CD4-positive, alpha-beta memory T cell (primary cell): Measurements from ENCODE around the gene CROCC2. TPM values are rescaled to one million over a fixed set of nuclear protein-coding genes. Genes with fewer than 3 reads are reported as not detected.

Experiments used
- CTCF ChIA-PET: fragments of 350-600 bp; sonication (Branson Sonifier 250); formaldehyde crosslinking; loops from one replicate; lab custom pipeline; 2021; ENCODE audit warnings: inconsistent platforms; ENCODE audit not compliant: partially characterized antibody; lab: Charles Lee
- POLR2A ChIA-PET: fragments of 350-600 bp; sonication (Branson Sonifier 250); formaldehyde crosslinking; loops from one replicate; lab custom pipeline; 2021; ENCODE audit not compliant: partially characterized antibody; lab: Charles Lee
- DNase-seq, 5 donors: peaks; one replicate each; pipeline versions ENCODE4 v3.0.0 to v3.0.0-alpha.2; 2020 to 2022; ENCODE audit warnings: mixed read lengths in 1 of 5
- H3K27ac ChIP-seq: one replicate; pipeline ENCODE4 v1.7.0; 2013; ENCODE audit warnings: low read depth, low read length
- H3K27me3 ChIP-seq: 2 replicates; pipeline ENCODE4 v1.7.0; 2013; ENCODE audit warnings: mild to moderate bottlenecking, low read length, moderate library complexity; ENCODE audit not compliant: insufficient read depth
- H3K36me3 ChIP-seq: 2 replicates; pipeline ENCODE4 v1.7.0; 2013; ENCODE audit warnings: mild to moderate bottlenecking, low read length, moderate library complexity; ENCODE audit not compliant: insufficient read depth
- H3K4me1 ChIP-seq: 2 replicates; pipeline ENCODE4 v1.7.0; 2013; ENCODE audit warnings: mild to moderate bottlenecking, low read length, moderate library complexity; ENCODE audit not compliant: insufficient read depth
- H3K4me3 ChIP-seq, 2 donors: one replicate each; pipeline ENCODE4 v1.7.0; 2013; ENCODE audit warnings: low read length in 2 of 2, mild to moderate bottlenecking in 1 of 2
- H3K9me3 ChIP-seq, 2 donors: one replicate each; pipeline ENCODE4 v1.7.0; 2013; ENCODE audit warnings: low read length in 2 of 2, control low read depth in 1 of 2; ENCODE audit not compliant: control insufficient read depth in 1 of 2
- H3K27ac Mint-ChIP-seq, 7 donors: one replicate each; pipeline ENCODE4 v1.8.0; 2020 to 2021; ENCODE audit warnings: mixed read lengths in 7 of 7, mild to moderate bottlenecking in 6 of 7, inconsistent platforms in 3 of 7, moderate library complexity in 3 of 7
- H3K27me3 Mint-ChIP-seq, 2 donors: one replicate each; pipeline ENCODE4 v1.8.0; 2020 to 2021; ENCODE audit warnings: mixed read lengths in 2 of 2
- H3K36me3 Mint-ChIP-seq, 2 donors: one replicate each; pipeline ENCODE4 v1.8.0; 2020 to 2021; ENCODE audit warnings: mixed read lengths in 2 of 2, inconsistent platforms in 1 of 2, mild to moderate bottlenecking in 1 of 2
- H3K4me1 Mint-ChIP-seq, 4 donors: one replicate each; pipeline ENCODE4 v1.8.0; 2020 to 2021; ENCODE audit warnings: mixed read lengths in 4 of 4, mild to moderate bottlenecking in 1 of 4
- H3K4me3 Mint-ChIP-seq, 8 donors: one replicate each; pipeline ENCODE4 v1.8.0; 2020 to 2021; ENCODE audit warnings: mixed read lengths in 8 of 8, mild to moderate bottlenecking in 7 of 8, moderate library complexity in 6 of 8, inconsistent platforms in 3 of 8
- H3K9me3 Mint-ChIP-seq, 8 donors: one replicate each; pipeline ENCODE4 v1.8.0; 2020 to 2021; ENCODE audit warnings: mixed read lengths in 8 of 8, mild to moderate bottlenecking in 5 of 8, inconsistent platforms in 3 of 8, moderate library complexity in 1 of 8
- intact Hi-C: fragments of 100-400 bp; cut with micrococcal nuclease; formaldehyde crosslinking; loops from one replicate; pipeline ENCODE4 v1.15.1; 2023
- polyA plus RNA-seq, 2 donors: library from polyadenylated mRNA; unstranded; fragments of 300-500 nt; fragmentation: Illumina TruSeq; gene quantifications; one replicate each; pipeline ENCODE4 v1.2.3, GENCODE V29; 2021
- total RNA-seq, 2 experiments: library from RNA; stranded (reverse); gene quantifications; one replicate each; pipeline ENCODE4 v1.2.3, GENCODE V29; 2021

CROCC2 gene
- total and polyA plus RNA-seq, 4 experiments from 2014 or later: not detected

- no peak overlapping the region for H3K27ac Mint-ChIP-seq
- H3K27me3 ChIP-seq: no peaks in the 10 kb centered on the region
- intact Hi-C loops: no loop called here
- ChIA-PET POLR2A (no interaction called here), CTCF (no interaction called here)
- no peaks in the 10 kb centered on the region for H3K9me3 Mint-ChIP-seq
- H3K27ac ChIP-seq: no peak overlapping the region
- H3K36me3 ChIP-seq: no peaks in the 10 kb centered on the region
- peaks cover 0 to 3% of the 10 kb centered on the region in 2 donors for H3K27me3 Mint-ChIP-seq
- H3K4me3 Mint-ChIP-seq: no peak overlapping the region
- no peaks in the 10 kb centered on the region for H3K36me3 Mint-ChIP-seq
- no peak overlapping the region for H3K4me3 ChIP-seq
- H3K9me3 ChIP-seq: no peaks in the 10 kb centered on the region
- peaks cover 3 to 6% (median 6%) of the 10 kb centered on the region in 4 donors for H3K4me1 Mint-ChIP-seq
- no peak for DNase-seq
- peaks cover 8% of the 10 kb centered on the region for H3K4me1 ChIP-seq
Observed at GRCh38 chr2:241014764-241015163, 108.6 kb downstream of the CROCC2 start.

- no peak overlapping the region for H3K27ac ChIP-seq
- no peaks in the 10 kb centered on the region for H3K9me3 ChIP-seq
- Mint-ChIP-seq H3K4me1 (peaks cover 0 to 3% (median 0%) of the 10 kb centered on the region in 4 donors), H3K36me3 (no peaks in the 10 kb centered on the region), H3K27ac (no peak overlapping the region), H3K4me3 (no peak overlapping the region), H3K9me3 (no peaks in the 10 kb centered on the region), H3K27me3 (peaks cover 0 to 3% of the 10 kb centered on the region in 2 donors)
- no peaks in the 10 kb centered on the region for H3K36me3 ChIP-seq
- intact Hi-C loops: no loop called here
- H3K27me3 ChIP-seq: no peaks in the 10 kb centered on the region
- peaks cover 1% of the 10 kb centered on the region for H3K4me1 ChIP-seq
- ChIA-PET POLR2A (no interaction called here), CTCF (no interaction called here)
- no peak for DNase-seq
- H3K4me3 ChIP-seq: no peak overlapping the region
Observed at GRCh38 chr2:241015439-241015838, 109.3 kb downstream of the CROCC2 start.

DNA sequence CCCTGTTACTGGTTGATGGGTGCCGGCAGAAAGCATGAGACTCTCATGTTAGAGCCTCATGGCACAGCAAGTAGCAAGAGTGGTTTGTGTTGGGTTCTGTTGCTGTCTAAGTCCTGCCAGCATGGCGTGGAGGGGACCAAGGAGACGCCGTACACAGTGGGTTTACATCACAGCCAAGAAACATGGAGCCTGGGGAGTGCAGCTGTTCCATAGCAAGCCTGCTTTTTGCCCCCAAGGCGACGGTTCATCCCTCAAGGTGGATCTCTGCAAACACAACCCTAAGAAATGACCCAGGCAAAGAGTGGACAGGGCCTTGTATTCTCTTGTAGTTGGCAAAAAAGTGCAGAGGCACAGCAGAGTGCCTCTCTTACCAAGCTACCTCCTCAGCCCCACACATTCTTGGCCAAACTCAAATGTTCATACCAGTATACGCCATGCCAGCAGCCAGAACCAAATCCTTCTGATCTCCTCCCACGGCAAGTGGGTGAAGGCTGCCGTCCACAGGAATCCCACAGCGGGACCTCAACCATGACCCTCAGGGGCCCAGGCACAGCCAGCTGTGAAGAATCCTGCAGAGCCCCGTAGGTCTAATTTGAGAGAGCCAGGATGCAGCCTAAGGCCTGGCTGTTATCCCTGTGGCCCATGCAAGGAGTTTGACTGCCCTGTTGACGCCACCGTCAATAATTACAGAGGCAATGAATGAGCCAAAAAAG is 111.2 kb downstream of the CROCC2 start:
- H3K4me3 Mint-ChIP-seq: no peak overlapping the region
- H3K36me3 ChIP-seq: no peaks in the 10 kb centered on the region
- H3K27ac Mint-ChIP-seq: no peak overlapping the region
- ChIA-PET CTCF (no interaction called here), POLR2A (no interaction called here)
- DNase-seq: no peak
- intact Hi-C loops: no loop called here
- no peak overlapping the region for H3K4me3 ChIP-seq
- H3K27ac ChIP-seq: no peak overlapping the region
- no peaks in the 10 kb centered on the region for H3K36me3 Mint-ChIP-seq
- no peaks in the 10 kb centered on the region for H3K9me3 ChIP-seq
- H3K27me3 Mint-ChIP-seq: peaks cover 0 to 3% of the 10 kb centered on the region in 2 donors
- peaks cover 0 to 8% (median 4%) of the 10 kb centered on the region in 8 donors for H3K9me3 Mint-ChIP-seq
- H3K27me3 ChIP-seq: no peaks in the 10 kb centered on the region
- no peaks in the 10 kb centered on the region for H3K4me1 ChIP-seq
- peaks cover 0 to 2% (median 0%) of the 10 kb centered on the region in 4 donors for H3K4me1 Mint-ChIP-seq

- peaks cover 0 to 3% of the 10 kb centered on the region in 2 donors for H3K27me3 Mint-ChIP-seq
Observed at GRCh38 chr2:241018051-241018891, 112.1 kb downstream of the CROCC2 start.

DNA sequence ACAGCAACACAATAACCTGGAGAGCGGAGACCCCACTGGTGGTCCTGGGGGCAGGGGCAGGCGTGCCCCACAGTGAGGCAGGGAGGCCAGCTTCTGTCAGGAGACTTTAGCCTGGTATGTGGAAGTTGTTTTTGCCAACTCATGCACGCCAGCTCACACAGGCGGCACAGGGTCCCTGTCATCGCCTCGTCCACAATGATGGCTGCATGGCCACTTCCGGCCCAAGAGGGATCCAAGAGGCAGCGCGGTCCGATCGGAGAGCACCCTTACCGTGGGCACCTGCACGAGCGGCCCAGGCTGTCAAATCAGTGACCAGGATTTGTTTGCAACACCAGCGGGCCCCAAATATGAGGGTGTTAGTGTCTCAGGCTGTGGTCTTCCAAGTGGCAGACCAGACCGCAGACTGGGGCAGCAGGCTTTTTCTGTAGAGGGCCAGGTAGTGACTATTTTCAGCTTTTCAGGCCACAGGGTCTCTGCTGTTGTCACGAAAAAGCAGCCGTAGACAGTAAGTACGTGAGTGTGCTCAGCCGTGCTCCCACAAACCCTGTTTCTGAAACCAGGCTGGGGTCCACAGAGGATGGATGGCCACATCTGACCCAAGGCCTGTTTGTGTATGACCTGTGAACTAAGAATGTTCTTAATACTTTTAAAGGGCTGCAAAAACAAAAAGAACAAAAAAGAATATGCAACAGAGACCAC is 113.5 kb downstream of the CROCC2 start:
- no peaks in the 10 kb centered on the region for H3K4me1 Mint-ChIP-seq
- Histone ChIP-seq H3K27me3 (no peaks in the 10 kb centered on the region), H3K36me3 (no peaks in the 10 kb centered on the region), H3K4me3 (no peak overlapping the region), H3K4me1 (no peaks in the 10 kb centered on the region), H3K27ac (no peak overlapping the region), H3K9me3 (no peaks in the 10 kb centered on the region)
- ChIA-PET CTCF (no interaction called here), POLR2A (no interaction called here)
- intact Hi-C loops: no loop called here
- peaks cover 0 to 3% of the 10 kb centered on the region in 2 donors for H3K27me3 Mint-ChIP-seq
- no peak for DNase-seq
- no peak overlapping the region for H3K4me3 Mint-ChIP-seq
- H3K9me3 Mint-ChIP-seq: peaks cover 0 to 17% (median 9%) of the 10 kb centered on the region in 8 donors
- no peaks in the 10 kb centered on the region for H3K36me3 Mint-ChIP-seq
- H3K27ac Mint-ChIP-seq: no peak overlapping the region

More at GRCh38 chr2:241018051-241018891, 112.1 kb downstream of the CROCC2 start:
- H3K27ac Mint-ChIP-seq: no peak overlapping the region
- H3K9me3 Mint-ChIP-seq: peaks cover 0 to 13% (median 9%) of the 10 kb centered on the region in 8 donors
- POLR2A ChIA-PET: no interaction called here
- no peaks in the 10 kb centered on the region for H3K36me3 Mint-ChIP-seq
- no peak overlapping the region for H3K4me3 Mint-ChIP-seq
- Histone ChIP-seq H3K4me1 (no peaks in the 10 kb centered on the region), H3K4me3 (no peak overlapping the region), H3K27me3 (no peaks in the 10 kb centered on the region), H3K27ac (no peak overlapping the region), H3K36me3 (no peaks in the 10 kb centered on the region), H3K9me3 (no peaks in the 10 kb centered on the region)
- no peaks in the 10 kb centered on the region for H3K4me1 Mint-ChIP-seq
- CTCF ChIA-PET: no interaction called here
- DNase-seq: no peak
- intact Hi-C loops: no loop called here

DNA sequence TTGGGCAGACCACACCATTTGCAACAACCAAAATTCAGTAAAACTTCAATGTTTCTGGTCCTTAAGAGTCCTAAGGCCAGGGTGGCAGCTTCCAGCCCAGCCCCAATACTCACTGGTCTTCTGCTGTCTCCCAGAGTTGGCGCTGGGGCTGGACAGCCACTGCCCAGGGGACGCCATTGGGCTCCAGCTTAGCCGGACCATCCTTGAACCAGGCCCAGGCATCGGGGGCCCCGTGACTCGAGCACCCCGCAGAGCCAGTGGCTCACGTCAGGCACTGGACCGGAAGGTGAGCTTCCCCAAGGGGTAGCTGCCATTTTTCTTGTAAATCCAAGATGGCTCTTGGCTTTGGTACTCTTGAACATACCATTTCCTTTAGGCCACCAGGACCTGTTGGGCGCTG is 114.1 kb downstream of the CROCC2 start:
- Histone ChIP-seq H3K4me3 (no peak overlapping the region), H3K27ac (no peak overlapping the region), H3K9me3 (peaks cover 0 to 5% of the 10 kb centered on the region in 2 donors), H3K4me1 (no peaks in the 10 kb centered on the region), H3K36me3 (no peaks in the 10 kb centered on the region), H3K27me3 (no peaks in the 10 kb centered on the region)
- Mint-ChIP-seq H3K36me3 (no peaks in the 10 kb centered on the region), H3K4me1 (no peaks in the 10 kb centered on the region), H3K27me3 (peaks cover 0 to 2% of the 10 kb centered on the region in 2 donors), H3K27ac (no peak overlapping the region), H3K4me3 (no peak overlapping the region), H3K9me3 (peaks cover 0 to 22% (median 13%) of the 10 kb centered on the region in 8 donors)
- intact Hi-C loops: no loop called here
- CTCF ChIA-PET: no interaction called here
- POLR2A ChIA-PET: no interaction called here
- no peak for DNase-seq

DNA sequence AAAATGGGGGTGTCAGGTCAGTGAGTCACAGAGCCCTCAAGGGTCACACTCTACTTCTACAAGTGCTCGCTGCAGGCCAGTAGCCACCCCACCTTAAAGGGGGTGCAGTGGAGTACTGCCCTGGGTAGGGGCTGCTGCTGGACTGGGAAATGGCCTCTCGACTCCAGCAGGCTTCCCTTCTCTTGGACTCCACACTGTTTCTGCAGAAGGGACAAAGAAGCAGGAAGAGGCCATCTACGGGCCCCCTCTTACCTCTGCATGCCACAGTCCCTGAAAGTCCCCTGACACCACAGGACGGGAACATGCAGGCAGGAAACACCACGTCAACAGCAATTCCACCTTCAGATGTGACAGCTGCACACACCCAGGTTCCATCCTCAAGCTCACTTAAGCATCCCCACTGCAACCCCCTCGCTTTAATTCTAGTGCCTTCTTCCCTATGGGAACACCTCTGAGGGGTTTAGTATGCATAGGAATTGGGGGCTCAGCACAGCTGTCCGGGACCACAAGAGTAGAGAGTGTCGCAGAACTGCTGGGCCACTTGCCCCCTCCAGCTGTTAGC is 114.6 kb downstream of the CROCC2 start:
- Histone ChIP-seq H3K27me3 (no peaks in the 10 kb centered on the region), H3K9me3 (peaks cover 0 to 5% of the 10 kb centered on the region in 2 donors), H3K4me1 (no peaks in the 10 kb centered on the region), H3K4me3 (no peak overlapping the region), H3K36me3 (no peaks in the 10 kb centered on the region), H3K27ac (no peak overlapping the region)
- Mint-ChIP-seq H3K27ac (no peak overlapping the region), H3K36me3 (peaks cover 0 to 3% of the 10 kb centered on the region in 2 donors), H3K4me1 (no peaks in the 10 kb centered on the region), H3K9me3 (peaks cover 0 to 27% (median 18%) of the 10 kb centered on the region in 8 donors), H3K4me3 (no peak overlapping the region), H3K27me3 (peaks cover 0 to 2% of the 10 kb centered on the region in 2 donors)
- ChIA-PET CTCF (no interaction called here), POLR2A (no interaction called here)
- no peak for DNase-seq
- intact Hi-C loops: no loop called here
